Endodermal cell (in vitro differentiated cells): ENCODE measurements around the gene KIAA1217. TPM values are rescaled to one million over a fixed set of nuclear protein-coding genes. Genes with fewer than 3 reads are reported as not detected.

Experiments
- DNase-seq: peaks from one replicate; pipeline ENCODE4 v3.0.0-alpha.2; 2017
- H3K27ac ChIP-seq: 2 replicates; pipeline ENCODE4 v1.5.1; 2013; ENCODE audit warnings: mild to moderate bottlenecking, low read depth, low read length, moderate library complexity
- H3K27me3 ChIP-seq: 2 replicates; pipeline ENCODE4 v1.6.1; 2013; ENCODE audit warnings: mild to moderate bottlenecking, low read length, moderate library complexity; ENCODE audit not compliant: insufficient read depth, control insufficient read depth, poor library complexity, severe bottlenecking
- H3K36me3 ChIP-seq: 2 replicates; pipeline ENCODE4 v1.7.0; 2013; ENCODE audit warnings: mild to moderate bottlenecking, low read length, moderate library complexity; ENCODE audit not compliant: control insufficient read depth, insufficient read depth
- H3K4me1 ChIP-seq: one replicate; pipeline ENCODE4 v1.7.0; 2013; ENCODE audit warnings: low read length; ENCODE audit not compliant: control insufficient read depth, insufficient read depth
- H3K4me3 ChIP-seq: 2 replicates; pipeline ENCODE4 v1.5.1; 2013; ENCODE audit warnings: mild to moderate bottlenecking, low read length, moderate library complexity
- H3K9ac ChIP-seq: 2 replicates; pipeline ENCODE4 v1.6.1; 2013; ENCODE audit warnings: mild to moderate bottlenecking, low read length, moderate library complexity; ENCODE audit not compliant: poor library complexity, severe bottlenecking; ENCODE audit errors: extremely low read depth
- H3K9me3 ChIP-seq: 2 replicates; pipeline ENCODE4 v1.6.1; 2013; ENCODE audit warnings: mild to moderate bottlenecking, low read length, moderate library complexity; ENCODE audit not compliant: control insufficient read depth
- H3K27ac Mint-ChIP-seq: 2 replicates; pipeline ENCODE4 v1.8.0; 2020; ENCODE audit warnings: mixed read lengths
- H3K27me3 Mint-ChIP-seq: 2 replicates; pipeline ENCODE4 v1.8.0; 2021; ENCODE audit warnings: mild to moderate bottlenecking, mixed read lengths; ENCODE audit not compliant: insufficient read depth
- H3K36me3 Mint-ChIP-seq: 2 replicates; pipeline ENCODE4 v1.8.0; 2020; ENCODE audit warnings: low read depth, mixed read lengths
- H3K4me1 Mint-ChIP-seq: 2 replicates; pipeline ENCODE4 v1.8.0; 2020; ENCODE audit warnings: mixed read lengths
- H3K4me3 Mint-ChIP-seq: 2 replicates; pipeline ENCODE4 v1.8.0; 2020; ENCODE audit warnings: mild to moderate bottlenecking, moderate library complexity, mixed read lengths
- H3K9me3 Mint-ChIP-seq: 2 replicates; pipeline ENCODE4 v1.8.0; 2020; ENCODE audit warnings: mild to moderate bottlenecking, mixed read lengths
- CTCF ChIP-seq: fragments of 200-600 bp; sonication (generic); conservative IDR thresholded peaks from 2 replicates; pipeline ENCODE4 v1.5.0; 2021; ENCODE audit warnings: antibody characterized with exemption, mild to moderate bottlenecking
- WGBS, 2 experiments: methylation state at CpG; one replicate each; pipeline versions ENCODE4 v1.1.5 to v1.1.7; 2013; ENCODE audit warnings: missing lambda C conversion rate in 2 of 2, mixed read lengths in 1 of 2; ENCODE audit not compliant: insufficient coverage in 1 of 2, insufficient read length in 1 of 2; 5-methylcytosine and 5-hydroxymethylcytosine counted together
- total RNA-seq, 2 donors: library from RNA; stranded (reverse); fragmentation: NEBNext Ultra II Directional in 1 of 2; extraction: Animal tissue kit (Norgen Biotek cat#: 25700) in 1 of 2; gene quantifications; 2 replicates in 1 of 2; 3 replicates in 1 of 2; pipeline ENCODE4 v1.2.1, GENCODE V29; 2021

Gene KIAA1217
- total RNA-seq, 2 donors from 2014 or later = 25.4 to 27.2 TPM

- Mint-ChIP-seq H3K27me3 (no peaks in the 10 kb centered on the region), H3K4me3 (no peak overlapping the region), H3K4me1 (peaks cover 21% of the 10 kb centered on the region), H3K27ac (no peak overlapping the region), H3K36me3 (peaks cover 4% of the 10 kb centered on the region), H3K9me3 (no peaks in the 10 kb centered on the region)
- no peak for TF ChIP-seq CTCF
- no peak overlapping the region for H3K27ac ChIP-seq
- peaks cover 7% of the 10 kb centered on the region for H3K4me1 ChIP-seq
- no peak overlapping the region for H3K9ac ChIP-seq
- 92 to 94% methylated on average over 4 of the region's 4 CpGs for WGBS, 2 experiments
- no peak for DNase-seq
- H3K27me3 ChIP-seq = no peaks in the 10 kb centered on the region
- H3K4me3 ChIP-seq = no peak overlapping the region
- H3K36me3 ChIP-seq = no peaks in the 10 kb centered on the region
- no peaks in the 10 kb centered on the region for H3K9me3 ChIP-seq
These were observed 48.6 kb downstream of the KIAA1217 start for GRCh38 chr10:24257588-24257987.

DNA sequence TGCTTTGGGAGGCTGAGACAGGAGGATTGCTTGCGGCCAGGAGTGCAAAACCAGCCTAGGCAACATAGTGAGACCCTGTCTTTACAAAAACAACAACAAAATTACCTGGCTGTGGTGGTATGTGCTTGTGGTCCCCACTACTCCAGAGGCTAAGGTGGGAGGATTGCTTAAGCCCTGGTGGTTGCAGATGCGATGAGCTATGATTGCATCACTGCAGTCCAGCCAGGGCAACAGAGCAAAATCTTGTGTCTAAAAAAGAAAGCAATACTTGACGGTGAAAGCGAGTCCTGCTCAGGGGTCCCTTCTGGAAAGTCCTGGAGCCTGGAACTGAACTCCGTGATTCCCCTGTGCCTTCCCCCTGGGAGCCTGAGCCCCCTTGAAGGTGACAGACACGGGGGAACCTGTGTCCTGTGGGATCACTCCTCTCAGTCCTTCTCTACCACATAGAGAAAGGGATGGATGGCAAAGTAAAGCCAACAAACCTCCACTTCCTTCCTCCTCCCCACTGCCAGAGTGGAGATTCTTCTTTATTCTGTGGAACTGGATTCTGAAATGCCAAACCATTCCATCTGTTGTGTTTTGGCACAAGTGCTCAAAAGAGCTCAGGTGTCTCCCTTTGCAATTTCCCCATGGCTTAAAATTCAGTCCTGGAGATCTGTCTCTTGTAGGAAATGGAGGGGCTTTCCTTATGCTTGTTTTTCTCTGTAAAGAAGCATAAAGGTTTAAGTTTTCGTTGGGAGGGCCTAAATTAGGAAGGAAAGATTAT, 50.6 kb downstream of the KIAA1217 start:
- no peaks in the 10 kb centered on the region for H3K27me3 ChIP-seq
- Mint-ChIP-seq H3K9me3 (no peaks in the 10 kb centered on the region), H3K27me3 (no peaks in the 10 kb centered on the region), H3K36me3 (peaks cover 11% of the 10 kb centered on the region), H3K4me3 (no peak overlapping the region), H3K27ac (no peak overlapping the region), H3K4me1 (peaks cover 26% of the 10 kb centered on the region)
- H3K9ac ChIP-seq = no peak overlapping the region
- peaks cover 7% of the 10 kb centered on the region for H3K4me1 ChIP-seq
- 93 to 94% methylated on average over 5 to 7 of the region's 7 CpGs for WGBS, 2 experiments
- H3K9me3 ChIP-seq = no peaks in the 10 kb centered on the region
- peak; percentile 10 for DNase-seq
- no peaks in the 10 kb centered on the region for H3K36me3 ChIP-seq
- TF ChIP-seq CTCF = no peak
- H3K4me3 ChIP-seq = no peak overlapping the region
- no peak overlapping the region for H3K27ac ChIP-seq

DNA sequence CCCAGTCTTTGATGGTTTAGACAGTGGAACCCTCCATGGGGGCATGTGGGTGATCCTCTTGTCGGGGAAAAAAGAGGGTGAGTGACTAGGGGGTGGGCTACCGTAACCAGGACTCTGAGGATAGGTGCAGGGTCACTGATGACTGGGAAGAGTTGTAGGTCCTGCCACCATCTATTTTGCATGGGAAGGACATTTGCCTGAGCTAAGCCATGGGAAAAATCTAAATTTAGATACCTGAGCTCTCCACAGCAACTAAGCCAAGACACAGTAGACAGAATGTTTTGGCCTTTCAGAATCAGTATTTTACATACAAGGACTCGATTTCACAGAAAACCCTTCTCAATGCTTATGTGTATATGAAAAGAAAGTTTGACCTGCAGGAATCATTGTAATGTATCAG, 52.7 kb downstream of the KIAA1217 start:
- no peak overlapping the region for H3K27ac Mint-ChIP-seq
- no peaks in the 10 kb centered on the region for H3K27me3 Mint-ChIP-seq
- Histone ChIP-seq H3K27ac (no peak overlapping the region), H3K9ac (no peak overlapping the region), H3K4me1 (no peaks in the 10 kb centered on the region), H3K4me3 (no peak overlapping the region), H3K27me3 (no peaks in the 10 kb centered on the region), H3K36me3 (peaks cover 3% of the 10 kb centered on the region), H3K9me3 (no peaks in the 10 kb centered on the region)
- no peak for DNase-seq
- no peak overlapping the region for H3K4me3 Mint-ChIP-seq
- peaks cover 15% of the 10 kb centered on the region for H3K36me3 Mint-ChIP-seq
- H3K4me1 Mint-ChIP-seq = peaks cover 9% of the 10 kb centered on the region
- no peak for TF ChIP-seq CTCF
- no peaks in the 10 kb centered on the region for H3K9me3 Mint-ChIP-seq
- 99 to 100% methylated on average over 2 of the region's 3 CpGs for WGBS, 2 experiments
